Lower leg skin (tissue), 3 donors: ENCODE results near the gene ZCCHC24.

Experiments
- CTCF ChIP-seq, 3 donors: fragments of 450-650 bp; IDR thresholded peaks; one replicate each; pipeline ENCODE4 v1.5.1; 2016; ENCODE audit warnings: antibody characterized with exemption in 3 of 3, mild to moderate bottlenecking in 3 of 3, moderate library complexity in 2 of 3
- POLR2A ChIP-seq, 2 donors: fragments of 450-650 bp; IDR thresholded peaks; one replicate each; pipeline ENCODE4 v1.6.1; 2016 to 2017; ENCODE audit warnings: antibody characterized with exemption in 2 of 2, mild to moderate bottlenecking in 1 of 2, moderate library complexity in 1 of 2

GRCh38 chr10:79473496-79474095 lies 28.2 kb upstream of the ZCCHC24 start:
- no peak for TF ChIP-seq CTCF (IDR thresholded peaks at IDR 0.05)
- TF ChIP-seq POLR2A (IDR thresholded peaks at IDR 0.05) = no peak
